Measurements from ENCODE around the gene MERTK. TPM values are rescaled to one million over a fixed set of nuclear protein-coding genes. Genes with fewer than 3 reads are reported as not detected.

MERTK gene
- total RNA-seq, 1 experiment from 2014 or later = 14.5 TPM

- Histone ChIP-seq H3K27ac (ENCODE audit: low read length) (no peak overlapping the region), H3K4me1 (ENCODE audit: control insufficient read depth, insufficient read depth, low read length) (0 out of 2 replicates have a peak, but pooled peaks cover 3% of the 10 kb centered on the region), H3K9me3 (ENCODE audit: control insufficient read depth, insufficient read depth, low read depth, low read length) (no peaks in the 10 kb centered on the region), H3K36me3 (ENCODE audit: control insufficient read depth, insufficient read depth, low read length) (no peaks in the 10 kb centered on the region), H3K27me3 (ENCODE audit: control insufficient read depth, insufficient read depth, low read length) (no peaks in the 10 kb centered on the region), H3K4me3 (ENCODE audit: low read depth in 2 of 2, low read length in 2 of 2) (no peak overlapping the region)
- intact Hi-C loops (cut with micrococcal nuclease; ENCODE audit: unreplicated experiment) = no loop called here
- no TSS peak for BruUV-seq (replicated peaks)
- POLR2A ChIA-PET = no interaction called here
- DNase-seq (ENCODE audit: low read depth, low spot score) = no peak
- ATAC-seq = no peak
- TF ChIP-seq REST (IDR thresholded peaks at IDR 0.05; ENCODE audit: insufficient read depth in 1 of 2, low read depth in 2 of 2, low read length in 1 of 2) (no peak), TCF7L2 (IDR thresholded peaks at IDR 0.05; ENCODE audit: low read depth, low read length) (no peak), SIN3A (IDR thresholded peaks at IDR 0.05; ENCODE audit: borderline replicate concordance, insufficient read depth, low read depth, low read length) (no peak), POLR2AphosphoS5 (IDR thresholded peaks at IDR 0.05; ENCODE audit: low read depth, low read length) (no peak)
- TF ChIP-seq, protein P1, sequence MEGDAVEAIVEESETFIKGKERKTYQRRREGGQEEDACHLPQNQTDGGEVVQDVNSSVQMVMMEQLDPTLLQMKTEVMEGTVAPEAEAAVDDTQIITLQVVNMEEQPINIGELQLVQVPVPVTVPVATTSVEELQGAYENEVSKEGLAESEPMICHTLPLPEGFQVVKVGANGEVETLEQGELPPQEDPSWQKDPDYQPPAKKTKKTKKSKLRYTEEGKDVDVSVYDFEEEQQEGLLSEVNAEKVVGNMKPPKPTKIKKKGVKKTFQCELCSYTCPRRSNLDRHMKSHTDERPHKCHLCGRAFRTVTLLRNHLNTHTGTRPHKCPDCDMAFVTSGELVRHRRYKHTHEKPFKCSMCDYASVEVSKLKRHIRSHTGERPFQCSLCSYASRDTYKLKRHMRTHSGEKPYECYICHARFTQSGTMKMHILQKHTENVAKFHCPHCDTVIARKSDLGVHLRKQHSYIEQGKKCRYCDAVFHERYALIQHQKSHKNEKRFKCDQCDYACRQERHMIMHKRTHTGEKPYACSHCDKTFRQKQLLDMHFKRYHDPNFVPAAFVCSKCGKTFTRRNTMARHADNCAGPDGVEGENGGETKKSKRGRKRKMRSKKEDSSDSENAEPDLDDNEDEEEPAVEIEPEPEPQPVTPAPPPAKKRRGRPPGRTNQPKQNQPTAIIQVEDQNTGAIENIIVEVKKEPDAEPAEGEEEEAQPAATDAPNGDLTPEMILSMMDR (IDR thresholded peaks at IDR 0.05) = no peak
- in situ Hi-C loops (cut with HindIII; ENCODE audit: low pct_unique_long_range_greater_than_20kb, low sequenced_read_pairs) = no loop called here
- CTCF ChIA-PET = interaction anchor here (0.5 kb wide), 1 partner anchor 256 kb away, joined by 6 read pairs; no protein-coding TSS in a partner anchor
Measured at GRCh38 chr2:111924617-111925107, 26.3 kb downstream of the MERTK start.

GRCh38 chr2:111927723-111928122, 29.3 kb downstream of the MERTK start:
- DNase-seq (ENCODE audit: low read depth, low spot score) (no peak), ATAC-seq (no peak)
- TF ChIP-seq TCF7L2 (IDR thresholded peaks at IDR 0.05; ENCODE audit: low read depth, low read length) (no peak), SIN3A (IDR thresholded peaks at IDR 0.05; ENCODE audit: borderline replicate concordance, insufficient read depth, low read depth, low read length) (no peak), REST (IDR thresholded peaks at IDR 0.05; ENCODE audit: insufficient read depth in 1 of 2, low read depth in 2 of 2, low read length in 1 of 2) (no peak), POLR2AphosphoS5 (IDR thresholded peaks at IDR 0.05; ENCODE audit: low read depth, low read length) (no peak)
- TF ChIP-seq, protein P1 (IDR thresholded peaks at IDR 0.05) = no peak
- no peak overlapping the region for H3K27ac ChIP-seq (ENCODE audit: low read length)
- in situ Hi-C loops (cut with HindIII; ENCODE audit: low pct_unique_long_range_greater_than_20kb, low sequenced_read_pairs) = no loop called here
- CTCF ChIA-PET = interaction anchor here (0.5 kb wide), 1 partner anchor 793 kb away, joined by 5 read pairs; no protein-coding TSS in a partner anchor
- intact Hi-C loops (cut with micrococcal nuclease; ENCODE audit: unreplicated experiment) = no loop called here
- H3K9me3 ChIP-seq (ENCODE audit: control insufficient read depth, insufficient read depth, low read depth, low read length) = no peaks in the 10 kb centered on the region
- POLR2A ChIA-PET = interaction anchor here (0.5 to 0.6 kb wide), 2 partner anchors 124 to 128 kb away, joined by 3 to 16 read pairs; no protein-coding TSS in a partner anchor
- no peak overlapping the region for H3K4me3 ChIP-seq (ENCODE audit: low read depth in 2 of 2, low read length in 2 of 2)
- no TSS peak for BruUV-seq (replicated peaks)
- no peaks in the 10 kb centered on the region for H3K27me3 ChIP-seq (ENCODE audit: control insufficient read depth, insufficient read depth, low read length)
- H3K36me3 ChIP-seq (ENCODE audit: control insufficient read depth, insufficient read depth, low read length) = no peaks in the 10 kb centered on the region
- H3K4me1 ChIP-seq (ENCODE audit: control insufficient read depth, insufficient read depth, low read length) = no peaks in the 10 kb centered on the region
